GM19395 (cell line): Measurements from ENCODE around the gene LYSMD4.

Experiments used
- ATAC-seq: cut with Tn5 transposase; IDR thresholded peaks from one replicate; pipeline ENCODE4 v1.9.1; 2021; ENCODE audit warnings: mild to moderate bottlenecking, moderate library complexity; ENCODE audit not compliant: unreplicated experiment

LYSMD4 gene

GRCh38 chr15:99706557-99707303 lies 26.5 kb downstream of the LYSMD4 start:
- ATAC-seq = no peak

GRCh38 chr15:99704444-99704838 lies 28.8 kb downstream of the LYSMD4 start:
- ATAC-seq = peak; percentile 73

- ATAC-seq = peak; percentile 70
Measured at GRCh38 chr15:99703603-99704443, 29.4 kb downstream of the LYSMD4 start.

- peak; percentile 17 for ATAC-seq
Measured at GRCh38 chr15:99702895-99703602, 30.2 kb downstream of the LYSMD4 start.

- ATAC-seq = no peak
Measured at GRCh38 chr15:99696096-99696495, 37.1 kb downstream of the LYSMD4 start.

- no peak for ATAC-seq
Measured at GRCh38 chr15:99692825-99693224, 40.4 kb downstream of the LYSMD4 start.

- no peak for ATAC-seq
Measured at GRCh38 chr15:99686290-99686689, 46.9 kb downstream of the LYSMD4 start.

- no peak for ATAC-seq
Measured at GRCh38 chr15:99683000-99683670, 50.1 kb downstream of the LYSMD4 start.

GRCh38 chr15:99682455-99682854 lies 50.8 kb downstream of the LYSMD4 start:
- no peak for ATAC-seq

- no peak for ATAC-seq
Measured at GRCh38 chr15:99681990-99682389, 51.2 kb downstream of the LYSMD4 start.

- ATAC-seq = no peak
Measured at GRCh38 chr15:99680276-99680675, 53.0 kb downstream of the LYSMD4 start.

- peak; percentile 72 for ATAC-seq
Measured at GRCh38 chr15:99677540-99678134, 55.6 kb downstream of the LYSMD4 start.
